Measurements from ENCODE around the gene POLR2E. TPM values are rescaled to one million over a fixed set of nuclear protein-coding genes. Genes with fewer than 3 reads are reported as not detected.

POLR2E gene
- total RNA-seq, 2 donors from 2014 or later: 155 to 248 TPM

DNA sequence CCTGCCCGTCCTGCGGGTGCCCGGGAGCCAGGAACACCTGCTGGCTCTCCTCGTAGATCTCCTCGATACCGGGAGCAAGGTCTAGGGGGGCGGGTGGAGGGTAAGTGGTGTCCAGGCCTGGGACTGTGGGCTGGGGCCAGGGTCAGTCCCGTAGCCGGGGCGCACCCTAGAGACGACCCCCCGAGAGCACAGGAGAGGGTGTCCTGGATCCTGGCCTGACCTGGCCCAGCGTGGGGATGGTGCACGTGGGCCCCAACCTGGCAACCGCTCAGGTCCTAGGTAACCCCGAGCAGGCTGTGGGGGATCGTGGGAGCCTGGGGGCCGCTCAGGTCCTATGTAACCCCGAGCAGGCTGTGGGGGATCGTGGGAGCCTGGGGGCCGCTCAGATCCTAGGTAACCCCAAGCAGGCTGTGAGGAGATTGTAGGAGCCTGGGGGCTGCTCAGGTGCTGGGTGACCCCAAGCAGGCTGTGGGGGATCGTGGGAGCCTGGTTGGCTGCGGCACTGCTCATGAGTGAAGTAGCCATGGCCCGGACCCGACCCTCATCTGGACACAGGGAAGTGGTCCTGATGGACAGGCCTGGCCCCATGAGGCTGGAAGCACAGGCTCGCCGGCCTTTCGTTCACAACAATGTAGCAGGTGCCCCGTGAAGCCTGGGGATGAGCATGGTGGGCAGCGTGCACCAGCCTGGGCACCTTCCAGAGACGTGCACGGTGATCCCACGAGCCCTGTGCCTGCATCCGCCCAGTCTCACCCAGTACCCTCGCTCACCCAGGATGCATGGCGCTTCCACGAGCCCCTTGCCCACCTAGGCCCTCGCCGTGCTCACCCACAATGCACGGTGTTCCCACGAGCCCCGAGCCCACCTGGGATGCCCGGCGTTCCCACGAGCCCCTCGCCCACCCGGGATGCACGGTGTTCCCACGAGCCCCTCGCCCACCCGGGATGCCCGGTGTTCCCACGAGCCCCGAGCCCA is 14.8 kb upstream of the POLR2E start:
- Mint-ChIP-seq H3K9me3 (no peaks in the 10 kb centered on the region), H3K4me3 (no peak overlapping the region), H3K27me3 (no peaks in the 10 kb centered on the region), H3K27ac (no peak overlapping the region), H3K36me3 (ENCODE audit: low read depth) (peaks cover 53% of the 10 kb centered on the region), H3K4me1 (no peaks in the 10 kb centered on the region)
- ATAC-seq (replicated peaks): no peak

DNA sequence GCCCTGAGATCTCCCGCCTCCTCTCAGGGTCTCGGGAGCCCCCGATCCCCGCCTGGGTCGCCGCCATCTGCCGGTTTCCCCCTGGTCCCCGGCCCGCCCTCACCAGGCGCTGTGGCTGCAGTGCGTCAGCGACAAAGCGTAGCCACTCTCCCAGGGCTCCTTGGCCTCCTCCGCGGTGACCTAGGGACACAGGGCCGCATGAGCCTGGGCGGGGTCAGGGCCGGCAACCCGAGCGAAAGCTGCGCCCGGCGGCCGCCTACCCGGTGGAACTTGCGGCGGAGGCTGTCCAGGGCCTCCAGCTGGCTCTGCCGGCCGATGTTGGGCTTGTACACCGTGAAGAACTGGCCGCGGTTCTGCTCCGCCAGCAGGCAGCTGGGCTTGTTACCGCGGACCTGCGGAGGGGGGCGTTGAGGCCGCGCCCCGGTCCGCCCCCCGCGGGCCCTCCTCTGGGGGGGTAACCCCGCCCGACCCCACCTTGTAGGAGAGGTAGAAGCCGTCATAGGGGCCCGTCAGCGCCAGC is 13.9 kb upstream of the POLR2E start:
- peaks cover 44% of the 10 kb centered on the region for H3K36me3 Mint-ChIP-seq (ENCODE audit: low read depth)
- no peak overlapping the region for H3K27ac Mint-ChIP-seq
- H3K27me3 Mint-ChIP-seq: no peaks in the 10 kb centered on the region
- no peaks in the 10 kb centered on the region for H3K9me3 Mint-ChIP-seq
- H3K4me1 Mint-ChIP-seq: no peaks in the 10 kb centered on the region
- ATAC-seq (replicated peaks): no peak
- no peak overlapping the region for H3K4me3 Mint-ChIP-seq

DNA sequence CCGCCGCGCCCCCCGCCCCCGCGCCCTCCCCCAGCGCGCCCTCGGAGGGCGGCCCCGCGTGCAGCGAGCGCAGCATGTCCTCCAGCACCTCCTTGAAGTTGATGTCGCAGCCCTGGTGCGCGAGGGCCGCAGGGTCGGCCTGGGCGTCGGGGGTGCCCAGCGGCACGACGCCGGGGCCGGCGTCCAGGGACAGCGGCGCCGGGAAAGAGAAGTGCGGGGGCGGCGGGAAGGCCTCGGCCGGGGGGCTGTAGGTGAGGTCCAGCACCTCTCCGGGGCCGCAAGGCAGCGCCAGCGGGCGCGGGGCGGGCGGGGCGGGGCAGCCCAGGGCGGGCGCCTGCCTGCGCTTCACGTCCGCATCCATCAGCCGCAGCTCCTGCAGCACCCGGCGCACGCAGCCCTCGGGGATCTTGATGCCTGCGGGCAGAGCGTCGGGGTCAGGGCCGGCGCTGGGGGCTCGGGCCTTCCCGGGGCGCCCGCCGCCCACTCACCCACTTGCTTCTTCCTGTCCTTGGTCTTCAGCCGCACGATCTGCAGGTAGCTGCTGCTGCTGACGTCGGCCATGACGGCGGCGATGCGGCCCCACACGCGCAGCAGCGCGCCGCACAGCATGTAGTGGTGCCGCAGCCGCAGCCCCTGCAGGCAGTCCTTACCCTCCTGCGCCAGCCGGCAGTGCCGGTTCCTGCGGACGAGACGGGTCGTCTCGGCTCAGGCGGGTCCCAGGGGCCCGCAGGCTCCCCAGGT is 13.3 kb upstream of the POLR2E start:
- Mint-ChIP-seq H3K9me3 (no peaks in the 10 kb centered on the region), H3K27ac (no peak overlapping the region), H3K4me3 (no peak overlapping the region), H3K4me1 (no peaks in the 10 kb centered on the region), H3K36me3 (ENCODE audit: low read depth) (peaks cover 38% of the 10 kb centered on the region), H3K27me3 (no peaks in the 10 kb centered on the region)
- ATAC-seq (replicated peaks): no peak

DNA sequence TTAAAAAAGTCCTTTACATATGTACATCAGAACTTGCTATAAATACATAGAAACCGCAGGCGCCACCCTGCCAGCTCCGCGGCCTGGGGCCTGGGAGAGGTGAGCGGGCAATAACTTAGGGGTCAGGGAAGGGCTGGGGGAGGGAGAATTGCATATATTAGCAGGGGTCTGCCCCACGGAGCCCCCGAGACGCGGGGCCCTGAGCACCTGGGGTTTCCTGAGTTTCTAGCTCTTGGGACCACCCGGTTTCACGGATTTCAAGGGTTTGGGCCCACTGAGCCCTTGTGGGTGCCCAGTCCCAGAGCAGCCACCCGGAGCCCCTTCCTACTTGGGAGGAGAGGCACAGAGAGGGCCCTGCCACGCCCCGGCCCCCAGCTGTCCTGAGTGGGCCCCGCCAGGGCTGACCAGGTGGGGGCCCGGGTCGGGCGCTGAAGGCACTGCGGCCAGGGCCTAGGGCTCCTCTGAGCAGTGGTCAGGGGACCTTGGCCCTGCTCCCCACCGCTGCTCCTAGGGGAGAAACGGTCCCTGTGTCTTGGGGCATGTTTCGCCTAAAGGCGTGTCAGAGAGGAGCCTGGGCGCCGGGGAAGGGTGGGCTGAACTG is 12.6 kb upstream of the POLR2E start:
- ATAC-seq (replicated peaks): no peak
- Mint-ChIP-seq H3K4me3 (no peak overlapping the region), H3K27me3 (no peaks in the 10 kb centered on the region), H3K9me3 (no peaks in the 10 kb centered on the region), H3K4me1 (peaks cover 2% of the 10 kb centered on the region), H3K36me3 (ENCODE audit: low read depth) (peaks cover 36% of the 10 kb centered on the region), H3K27ac (no peak overlapping the region)

DNA sequence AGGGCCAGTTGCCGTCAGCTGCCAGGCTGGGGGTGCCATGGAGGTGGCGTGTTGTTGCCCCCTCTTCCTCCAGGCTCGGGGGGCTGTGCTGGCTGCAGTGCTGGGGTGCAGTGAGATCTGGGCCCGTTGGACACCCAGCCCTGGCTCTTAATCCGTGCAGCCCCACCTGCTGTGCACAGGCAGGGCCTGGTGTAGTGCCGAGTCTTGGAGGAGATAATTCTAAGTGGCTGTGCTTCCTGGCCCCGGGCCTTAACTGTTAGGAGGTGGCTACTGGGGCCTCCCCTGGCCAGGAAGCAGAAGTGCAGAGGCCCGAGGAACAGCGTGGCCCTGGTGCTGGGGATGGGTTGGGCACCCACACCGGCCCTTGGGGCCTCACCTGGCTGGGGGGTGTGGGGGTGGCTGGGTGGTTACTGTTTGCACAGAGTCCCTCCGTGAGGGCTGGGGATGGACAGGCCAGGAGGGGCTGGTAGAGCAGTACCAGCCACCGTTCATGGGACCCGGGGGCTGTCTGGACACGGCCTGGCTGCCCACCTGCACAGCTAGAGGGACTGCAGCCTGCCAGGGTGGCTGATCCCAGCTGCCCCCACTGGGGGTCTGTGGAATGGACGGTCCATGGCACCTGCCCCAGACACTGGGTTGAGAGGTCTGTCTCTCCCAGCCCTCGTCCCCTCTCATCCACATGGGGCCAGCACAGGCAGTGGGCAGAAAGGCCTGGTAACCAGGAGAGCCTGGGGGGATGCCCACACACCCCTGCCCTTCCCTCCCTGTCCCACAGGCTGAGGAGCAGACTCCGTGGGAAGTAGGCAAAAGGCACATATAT is 11.9 kb upstream of the POLR2E start:
- Mint-ChIP-seq H3K27ac (peak overlapping the region; percentile 62), H3K36me3 (ENCODE audit: low read depth) (peaks cover 36% of the 10 kb centered on the region), H3K27me3 (no peaks in the 10 kb centered on the region), H3K4me3 (peak overlapping the region; percentile 44), H3K9me3 (no peaks in the 10 kb centered on the region), H3K4me1 (peaks cover 4% of the 10 kb centered on the region)
- ATAC-seq (replicated peaks): no peak

DNA sequence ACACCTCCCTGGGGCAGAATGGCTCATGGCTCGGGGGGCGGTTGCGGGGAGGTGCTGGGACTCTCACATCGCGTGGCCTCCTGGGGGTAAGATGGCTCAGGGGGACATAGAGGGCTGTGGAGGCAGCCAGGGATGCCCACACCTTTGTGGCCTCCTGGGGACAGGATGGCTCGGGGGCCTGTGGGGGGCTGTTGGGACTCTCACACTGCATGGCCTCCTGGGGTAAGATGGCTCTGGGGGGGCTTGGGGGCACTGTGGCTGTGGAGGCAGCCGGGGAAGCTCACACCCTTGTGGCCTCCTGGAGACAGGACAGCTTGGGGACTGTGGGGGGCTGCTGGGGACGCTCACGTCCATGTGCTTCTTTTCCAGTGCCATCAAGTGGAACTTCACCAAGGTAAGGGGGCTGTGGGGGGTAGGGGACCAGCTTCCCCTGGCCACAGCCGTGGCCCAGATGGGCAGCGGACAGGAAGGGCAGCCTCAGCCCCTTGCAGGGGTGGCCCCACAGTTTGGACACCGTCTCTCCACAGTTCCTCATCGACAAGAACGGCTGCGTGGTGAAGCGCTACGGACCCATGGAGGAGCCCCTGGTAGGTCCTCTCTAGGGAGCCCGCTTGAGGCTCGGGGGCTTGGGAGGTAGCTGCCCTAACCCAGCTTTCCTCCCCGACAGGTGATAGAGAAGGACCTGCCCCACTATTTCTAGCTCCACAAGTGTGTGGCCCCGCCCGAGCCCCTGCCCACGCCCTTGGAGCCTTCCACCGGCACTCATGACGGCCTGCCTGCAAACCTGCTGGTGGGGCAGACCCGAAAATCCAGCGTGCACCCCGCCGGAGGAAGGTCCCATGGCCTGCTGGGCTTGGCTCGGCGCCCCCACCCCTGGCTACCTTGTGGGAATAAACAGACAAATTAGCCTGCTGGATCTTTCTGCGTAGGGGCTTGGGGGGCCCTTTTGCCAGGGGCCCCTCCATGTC is 11.0 kb upstream of the POLR2E start:
- peaks cover 34% of the 10 kb centered on the region for H3K36me3 Mint-ChIP-seq (ENCODE audit: low read depth)
- peak overlapping the region; percentile 62 for H3K27ac Mint-ChIP-seq
- no peak for ATAC-seq (replicated peaks)
- H3K4me1 Mint-ChIP-seq: peaks cover 4% of the 10 kb centered on the region
- H3K27me3 Mint-ChIP-seq: no peaks in the 10 kb centered on the region
- peak overlapping the region; percentile 56 for H3K4me3 Mint-ChIP-seq
- no peaks in the 10 kb centered on the region for H3K9me3 Mint-ChIP-seq

DNA sequence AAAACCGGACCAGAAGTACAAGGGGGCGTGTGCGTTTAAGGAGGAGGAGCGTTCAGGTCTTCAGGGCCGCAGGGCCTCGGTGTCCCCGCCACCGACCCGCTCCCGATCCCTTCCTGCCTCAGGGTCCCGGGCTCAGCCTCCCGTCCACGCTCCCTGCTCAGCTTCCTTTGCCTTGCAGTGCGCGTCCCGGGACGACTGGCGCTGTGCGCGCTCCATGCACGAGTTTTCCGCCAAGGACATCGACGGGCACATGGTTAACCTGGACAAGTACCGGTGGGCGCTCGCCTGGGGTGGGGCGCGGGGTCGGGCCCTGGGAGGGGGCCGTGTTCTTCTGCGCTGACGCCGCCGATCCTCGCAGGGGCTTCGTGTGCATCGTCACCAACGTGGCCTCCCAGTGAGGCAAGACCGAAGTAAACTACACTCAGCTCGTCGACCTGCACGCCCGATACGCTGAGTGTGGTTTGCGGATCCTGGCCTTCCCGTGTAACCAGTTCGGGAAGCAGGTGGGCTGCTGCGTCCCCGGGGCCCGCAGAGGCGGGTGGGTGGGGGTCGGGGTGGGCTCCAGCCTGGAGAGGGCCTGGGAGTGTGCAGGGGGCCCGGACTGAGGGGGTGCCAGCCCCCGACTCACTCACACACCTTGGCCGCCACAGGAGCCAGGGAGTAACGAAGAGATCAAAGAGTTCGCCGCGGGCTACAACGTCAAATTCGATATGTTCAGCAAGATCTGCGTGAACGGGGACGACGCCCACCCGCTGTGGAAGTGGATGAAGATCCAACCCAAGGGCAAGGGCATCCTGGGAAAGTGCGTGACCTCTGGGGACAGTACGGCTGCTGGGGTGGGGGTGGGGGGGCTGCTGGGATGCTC is 10.1 kb upstream of the POLR2E start:
- Mint-ChIP-seq H3K36me3 (ENCODE audit: low read depth) (peaks cover 31% of the 10 kb centered on the region), H3K4me1 (peaks cover 4% of the 10 kb centered on the region), H3K27ac (peak overlapping the region; percentile 62), H3K27me3 (no peaks in the 10 kb centered on the region), H3K9me3 (no peaks in the 10 kb centered on the region), H3K4me3 (peak overlapping the region; percentile 56)
- no peak for ATAC-seq (replicated peaks)

DNA sequence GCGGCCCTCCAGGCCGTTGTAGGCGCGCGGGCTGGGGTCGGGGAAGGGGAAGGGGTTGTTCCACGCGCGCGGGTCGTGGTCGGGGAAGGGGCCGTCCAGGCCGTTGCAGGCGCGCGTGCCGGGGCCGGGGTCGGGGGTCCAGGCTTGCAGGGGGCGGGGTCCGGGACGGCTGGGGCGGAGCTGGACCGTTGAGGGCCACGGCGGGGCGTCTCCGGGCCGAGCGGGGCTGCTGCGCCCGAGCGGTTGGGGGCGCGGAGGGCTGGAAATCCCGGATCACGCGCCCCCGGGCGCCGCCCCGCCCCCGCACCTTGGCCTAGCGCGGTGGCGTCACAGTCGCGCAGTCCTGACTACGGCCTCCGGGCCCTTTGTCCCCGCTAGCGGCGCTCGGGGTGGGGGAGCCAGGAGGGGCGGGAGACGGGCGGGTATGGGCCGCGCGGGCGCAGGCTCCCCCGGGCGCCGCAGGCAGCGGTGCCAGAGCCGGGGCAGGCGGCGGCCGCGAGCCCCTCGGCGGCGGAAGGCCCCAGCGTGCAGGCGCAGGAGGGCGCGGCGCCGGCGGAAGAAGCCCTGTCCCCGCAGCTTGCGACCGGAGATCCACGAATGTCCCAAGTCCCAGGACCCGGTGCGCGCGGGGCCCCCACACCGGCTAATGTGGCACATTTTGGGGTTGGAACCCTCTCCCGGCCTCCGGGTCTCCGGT is 9.3 kb upstream of the POLR2E start:
- no peaks in the 10 kb centered on the region for H3K27me3 Mint-ChIP-seq
- H3K9me3 Mint-ChIP-seq: no peaks in the 10 kb centered on the region
- peaks cover 31% of the 10 kb centered on the region for H3K36me3 Mint-ChIP-seq (ENCODE audit: low read depth)
- H3K4me3 Mint-ChIP-seq: peak overlapping the region; percentile 56
- ATAC-seq (replicated peaks): peak; percentile 6
- no peak overlapping the region for H3K27ac Mint-ChIP-seq
- peaks cover 11% of the 10 kb centered on the region for H3K4me1 Mint-ChIP-seq

DNA sequence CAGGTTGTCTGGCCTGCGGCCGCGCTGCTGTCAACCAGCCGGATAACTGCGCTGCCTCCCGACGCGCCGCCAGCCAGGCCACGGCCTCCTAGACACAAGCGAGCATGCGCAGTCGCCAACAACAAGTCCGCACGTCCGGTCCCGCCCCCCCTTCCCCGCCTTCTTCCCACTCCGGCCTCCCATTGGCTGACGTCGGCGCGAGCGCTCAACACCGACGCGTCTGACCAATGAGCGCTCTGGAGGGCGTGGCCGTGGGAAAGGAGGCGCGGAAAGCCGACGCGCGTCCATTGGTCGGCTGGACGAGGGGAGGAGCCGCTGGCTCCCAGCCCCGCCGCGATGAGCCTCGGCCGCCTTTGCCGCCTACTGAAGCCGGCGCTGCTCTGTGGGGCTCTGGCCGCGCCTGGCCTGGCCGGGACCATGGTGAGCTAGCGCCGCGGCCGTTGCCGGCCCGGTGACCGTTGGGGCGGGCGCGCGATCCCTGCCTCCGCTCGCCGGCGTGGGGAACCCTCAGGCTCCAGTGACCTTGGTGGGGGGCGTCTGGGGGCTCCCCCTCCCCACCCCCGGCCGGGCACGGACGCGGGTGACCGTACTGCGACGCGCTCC is 8.6 kb upstream of the POLR2E start, which contains the start of gene GPX4:
Gene GPX4, plus strand, starts transcription at position 287 of the 603 bp plus-strand sequence. Its CDS starts 50 bp downstream, at position 337.
- H3K27me3 Mint-ChIP-seq: no peaks in the 10 kb centered on the region
- H3K9me3 Mint-ChIP-seq: no peaks in the 10 kb centered on the region
- H3K27ac Mint-ChIP-seq: peak within 1 kb of the TSS; percentile 94
- peak; percentile 64 for ATAC-seq (replicated peaks)
- H3K4me3 Mint-ChIP-seq: peak within 1 kb of the TSS; percentile 78
- H3K36me3 Mint-ChIP-seq (ENCODE audit: low read depth): peaks cover 36% of the 10 kb centered on the region
- H3K4me1 Mint-ChIP-seq: peaks cover 18% of the 10 kb centered on the region

DNA sequence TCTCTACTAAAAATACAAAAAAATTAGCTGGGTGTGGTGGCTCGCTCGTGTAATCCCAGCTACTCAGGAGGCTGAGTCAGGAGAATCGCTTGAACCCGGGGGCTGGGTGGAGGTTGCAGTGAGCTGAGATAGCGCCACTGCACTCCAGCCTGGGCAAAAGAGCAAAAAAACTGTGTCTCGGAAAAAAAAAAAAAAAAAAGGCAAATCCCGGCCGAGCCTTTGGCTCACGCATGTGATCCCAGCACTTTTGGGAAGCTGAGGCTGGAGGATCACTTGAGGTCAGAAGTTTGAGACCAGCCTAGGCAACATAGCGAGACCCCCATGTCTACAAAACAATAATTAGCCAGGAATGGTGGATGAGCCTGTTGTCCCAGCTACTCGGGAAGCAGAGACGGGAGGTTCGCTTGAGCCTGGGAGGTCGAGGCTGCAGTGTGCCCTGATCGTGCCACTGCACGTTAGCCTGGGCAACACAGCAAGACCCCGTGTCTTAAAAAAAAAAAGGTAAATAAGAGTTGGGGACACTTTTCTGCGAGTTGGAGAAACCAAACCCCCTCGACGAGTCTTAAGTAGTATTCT is 8.0 kb upstream of the POLR2E start:
- Mint-ChIP-seq H3K27me3 (no peaks in the 10 kb centered on the region), H3K9me3 (no peaks in the 10 kb centered on the region), H3K4me1 (peaks cover 24% of the 10 kb centered on the region), H3K27ac (peak overlapping the region; percentile 94), H3K36me3 (ENCODE audit: low read depth) (peaks cover 39% of the 10 kb centered on the region), H3K4me3 (peak overlapping the region; percentile 78)
- ATAC-seq (replicated peaks): no peak
